Hepatic stellate cell (primary cell): Measurements from ENCODE around the gene GPR63.

Experiments
- DNase-seq: peaks from one replicate; pipeline ENCODE4 v3.0.0; 2011; ENCODE audit warnings: low spot score

GPR63 gene

DNA sequence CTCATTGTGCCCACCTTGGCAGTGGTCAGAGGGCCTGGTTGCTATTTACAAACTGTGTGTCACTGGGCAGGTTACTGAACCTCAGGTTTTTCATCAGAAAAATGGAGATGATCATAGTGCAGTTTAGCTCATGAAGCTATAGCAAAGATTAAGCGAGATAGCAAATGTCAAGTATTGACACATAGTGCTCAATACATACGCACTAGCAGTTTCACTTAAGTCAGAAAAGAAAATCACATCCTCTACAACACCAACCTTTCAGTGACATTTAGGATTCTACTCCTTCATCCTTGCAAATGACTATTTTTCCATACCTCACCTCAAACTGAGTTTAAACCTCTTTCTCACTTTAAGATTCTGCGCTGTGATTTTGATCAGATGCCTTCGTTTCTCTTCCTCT, 16.2 kb downstream of the GPR63 start:
- no peak for DNase-seq

DNA sequence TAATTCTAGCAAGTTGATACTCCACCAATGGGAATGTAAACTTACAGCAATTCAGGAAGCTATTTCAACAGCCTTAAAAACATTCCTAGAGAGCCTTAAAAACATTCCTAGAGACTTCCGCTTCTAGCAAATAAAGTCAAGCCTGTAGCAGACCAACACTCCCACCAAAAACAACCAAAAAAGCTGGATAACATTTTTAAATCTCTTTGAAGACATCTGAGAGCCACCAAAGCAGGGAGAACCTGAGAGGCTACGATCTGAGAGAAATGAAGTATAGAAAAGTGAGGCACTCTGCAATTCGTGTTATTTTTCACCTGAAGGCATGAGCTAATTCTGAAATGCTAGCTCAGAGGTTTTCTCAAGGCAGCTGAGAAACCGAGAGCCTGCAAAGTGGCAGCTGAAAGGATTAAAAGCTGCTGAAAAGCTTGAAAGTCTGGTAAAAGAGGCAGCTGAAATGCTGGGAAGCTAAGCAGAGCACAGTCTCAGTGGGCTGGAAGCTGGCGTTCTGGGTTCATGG, 20.9 kb downstream of the GPR63 start:
- DNase-seq = no peak

DNA sequence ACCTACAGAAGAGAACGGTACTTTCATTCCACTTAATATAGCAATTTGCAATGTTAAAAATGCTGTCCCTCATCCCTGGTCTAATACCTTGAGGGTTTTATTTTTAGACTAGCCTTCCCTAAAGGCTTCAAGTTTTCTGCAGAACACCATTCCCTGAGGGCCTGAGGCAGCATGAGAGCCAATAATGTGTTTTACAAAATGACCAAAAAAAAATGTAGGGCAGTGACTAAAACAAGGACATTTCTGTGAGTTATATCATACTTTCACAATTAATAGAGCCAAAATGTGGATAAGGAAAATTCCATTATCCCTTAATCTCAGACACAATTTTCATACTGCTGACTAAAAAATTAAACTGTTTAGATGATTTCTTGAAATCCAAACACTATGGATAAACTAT, 22.7 kb downstream of the GPR63 start:
- DNase-seq = no peak

DNA sequence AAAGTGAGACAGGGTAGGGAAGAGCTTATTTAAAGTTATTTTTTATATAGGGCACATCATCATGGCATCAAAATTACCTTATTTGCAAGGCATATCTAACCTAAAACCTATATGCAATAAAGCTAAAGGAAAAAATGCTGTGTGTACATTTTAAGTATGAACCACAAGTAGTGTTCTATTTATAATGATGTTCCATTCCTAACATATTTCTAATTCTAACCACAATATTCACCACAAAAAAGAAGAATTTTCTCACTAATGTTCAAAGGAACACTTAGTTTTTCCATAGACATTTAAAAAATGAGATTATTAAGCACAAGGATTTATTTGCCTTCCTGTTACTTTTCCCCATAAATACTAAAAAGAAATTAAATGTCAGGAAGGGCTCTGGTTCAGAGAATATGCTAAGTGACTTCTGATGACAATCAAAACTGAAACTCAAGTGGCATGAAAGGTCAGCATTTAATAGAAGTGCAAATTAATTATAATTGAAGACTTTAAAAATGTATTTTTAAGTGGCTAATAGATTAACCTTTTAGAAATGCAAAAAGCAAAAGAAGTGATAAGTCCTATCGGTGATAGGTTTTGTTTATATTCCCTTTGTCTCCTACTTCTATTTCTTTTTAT, 25.1 kb downstream of the GPR63 start:
- no peak for DNase-seq

DNA sequence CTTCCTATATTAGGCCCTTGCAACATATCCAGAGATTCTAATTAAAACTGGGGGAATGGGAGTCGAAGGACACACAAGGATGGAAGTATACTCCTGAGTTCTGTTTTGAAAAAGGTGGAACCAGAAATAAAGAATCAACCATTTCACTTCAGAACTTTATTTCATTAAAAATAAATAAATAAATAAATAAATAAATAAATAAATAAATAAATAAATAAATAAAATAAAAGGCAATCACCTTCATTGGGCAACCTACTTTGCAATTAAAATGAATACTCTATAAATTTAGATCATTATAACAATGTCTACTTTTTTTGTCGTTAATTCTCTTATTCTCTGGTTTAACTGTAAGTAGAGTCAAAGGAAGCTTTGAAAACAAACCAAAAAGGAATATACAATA, 25.6 kb downstream of the GPR63 start:
- DNase-seq = no peak

DNA sequence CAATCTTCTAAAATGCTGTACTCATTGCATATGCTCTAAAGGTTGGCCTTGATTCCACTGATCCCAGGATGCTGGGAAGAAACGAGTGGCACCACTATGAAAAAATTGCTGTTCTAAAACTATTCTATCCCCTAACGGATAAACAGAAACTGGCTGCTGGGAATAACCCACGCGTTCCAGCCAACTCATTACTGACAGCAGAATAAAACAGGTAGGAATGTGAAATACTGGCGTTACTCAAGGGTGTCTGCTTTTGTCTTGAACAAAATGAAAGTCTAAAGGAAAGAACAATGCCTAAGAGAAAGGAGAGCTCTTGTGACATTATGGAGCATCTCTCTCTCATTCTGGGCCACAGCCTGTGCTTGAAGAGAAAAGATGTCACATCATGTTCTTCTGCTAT, 26.1 kb downstream of the GPR63 start:
- DNase-seq = no peak

DNA sequence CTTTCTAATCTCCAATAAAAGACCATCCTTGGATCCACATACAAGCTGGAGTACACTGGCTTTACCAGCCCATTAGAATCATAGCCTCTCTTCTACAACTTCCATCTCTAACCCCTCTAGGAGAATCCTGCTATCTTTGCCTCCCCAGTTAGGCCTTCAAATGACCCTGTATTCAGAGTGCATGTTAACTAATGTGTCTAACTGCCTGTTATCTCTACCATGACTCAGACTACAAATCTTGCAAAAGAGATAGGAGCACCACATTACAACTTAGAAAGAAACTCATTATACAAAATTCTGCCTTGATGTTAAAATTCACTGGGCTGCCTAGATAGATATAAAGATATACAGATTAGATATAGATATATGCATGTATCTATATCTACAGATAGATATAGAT, 28.2 kb downstream of the GPR63 start:
- DNase-seq = no peak

DNA sequence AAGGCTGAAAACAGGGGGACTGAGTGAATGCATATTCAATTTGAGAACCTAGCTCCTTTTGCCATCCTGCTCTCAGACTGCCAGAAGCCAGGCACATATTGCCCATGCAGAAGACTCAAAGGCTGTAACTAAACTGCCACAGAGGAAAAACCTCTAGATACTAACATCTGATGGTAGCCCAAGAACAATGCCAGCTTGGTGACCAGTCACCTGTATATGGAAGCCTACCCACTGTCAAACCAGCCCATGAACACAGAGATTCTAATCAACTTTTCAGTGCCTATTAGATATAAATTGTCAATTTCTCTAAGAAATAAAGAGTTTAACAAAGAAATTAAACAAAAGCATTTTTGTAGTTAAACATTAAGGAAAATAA, 34.2 kb downstream of the GPR63 start:
- DNase-seq = no peak

DNA sequence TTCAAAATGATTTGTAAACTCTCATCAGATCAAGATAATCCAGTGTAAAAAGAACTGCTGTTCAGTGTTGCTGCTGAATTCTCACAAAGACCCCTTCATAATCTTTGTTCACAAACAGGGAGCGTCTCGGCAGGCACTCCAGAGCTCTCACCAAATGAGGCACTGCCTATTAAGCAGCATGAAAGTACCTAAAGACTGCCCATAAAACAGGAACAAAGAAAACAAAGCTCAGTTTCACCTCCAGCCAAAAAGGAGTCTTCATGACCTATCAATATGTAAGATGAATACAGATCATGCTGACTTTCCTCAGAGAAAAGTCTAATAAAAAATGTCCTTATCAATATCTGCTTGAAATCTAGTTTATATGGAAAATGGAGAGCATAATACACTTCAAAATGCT, 41.8 kb downstream of the GPR63 start:
- DNase-seq = no peak

DNA sequence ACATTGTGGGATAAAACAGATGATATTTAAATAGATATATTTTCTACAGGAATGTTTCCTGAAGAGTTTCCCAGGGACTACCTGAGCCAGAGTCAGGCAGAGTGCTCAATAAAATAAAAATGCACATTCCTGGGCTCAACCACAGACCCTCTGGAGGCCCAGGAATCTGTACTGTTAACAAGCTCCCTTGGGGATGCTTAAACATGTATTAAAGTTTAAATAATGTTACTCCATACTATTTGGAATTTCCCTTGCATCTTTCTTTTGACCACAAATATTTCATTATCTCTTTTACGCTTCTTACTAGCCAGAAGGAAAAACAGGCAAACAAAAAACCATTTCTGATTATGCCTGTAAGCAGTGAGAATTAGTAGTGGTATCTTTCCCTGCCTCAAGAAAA, 42.3 kb downstream of the GPR63 start:
- DNase-seq = no peak

DNA sequence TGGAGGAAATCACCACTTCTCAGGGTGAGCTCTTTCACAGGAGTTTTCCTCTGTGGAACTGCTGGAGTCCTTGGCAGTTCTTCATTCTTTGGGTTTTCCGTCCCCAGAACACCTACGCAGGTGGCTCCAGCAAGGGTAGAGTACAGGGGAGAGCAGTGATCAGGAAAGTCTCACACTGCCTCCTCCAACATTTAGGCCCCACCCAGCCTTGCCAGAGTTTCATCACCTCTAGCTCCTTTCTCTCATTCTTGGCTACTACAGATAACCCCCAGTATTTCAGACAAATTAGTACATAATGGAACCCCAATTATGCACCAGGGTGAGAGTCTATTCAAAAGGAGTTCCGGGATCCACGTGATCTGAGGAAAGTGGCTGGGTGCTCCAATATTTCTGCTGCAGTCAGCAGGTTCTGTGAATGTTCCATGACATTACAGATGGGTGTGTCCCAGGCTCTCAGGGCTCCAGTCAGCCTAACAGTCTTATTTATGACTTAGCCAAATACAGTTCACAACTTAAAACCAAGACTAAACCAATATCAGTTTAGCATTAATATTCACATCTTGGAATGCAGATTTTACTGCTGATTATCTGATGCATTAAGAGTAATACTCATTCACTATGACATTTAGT, 44.6 kb downstream of the GPR63 start:
- DNase-seq = no peak

DNA sequence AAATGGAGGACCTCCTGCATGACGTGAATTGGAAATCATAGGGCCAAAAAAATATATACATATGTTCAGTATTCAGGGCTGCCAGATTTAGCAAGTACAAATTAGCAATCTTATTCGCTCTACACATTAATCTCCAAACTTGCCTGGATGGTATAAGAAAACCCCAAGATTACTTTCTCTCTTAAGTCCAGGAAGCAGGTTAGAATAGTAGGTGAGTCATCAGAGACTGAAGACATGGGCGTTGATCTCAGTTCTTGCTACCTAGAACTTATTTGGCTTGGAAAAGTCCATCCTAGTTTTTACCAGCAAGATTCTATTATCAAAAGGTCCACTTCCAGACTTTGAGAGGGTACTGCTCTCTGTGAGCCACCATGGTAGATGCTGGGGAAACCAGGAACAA, 47.4 kb downstream of the GPR63 start:
- DNase-seq = no peak

DNA sequence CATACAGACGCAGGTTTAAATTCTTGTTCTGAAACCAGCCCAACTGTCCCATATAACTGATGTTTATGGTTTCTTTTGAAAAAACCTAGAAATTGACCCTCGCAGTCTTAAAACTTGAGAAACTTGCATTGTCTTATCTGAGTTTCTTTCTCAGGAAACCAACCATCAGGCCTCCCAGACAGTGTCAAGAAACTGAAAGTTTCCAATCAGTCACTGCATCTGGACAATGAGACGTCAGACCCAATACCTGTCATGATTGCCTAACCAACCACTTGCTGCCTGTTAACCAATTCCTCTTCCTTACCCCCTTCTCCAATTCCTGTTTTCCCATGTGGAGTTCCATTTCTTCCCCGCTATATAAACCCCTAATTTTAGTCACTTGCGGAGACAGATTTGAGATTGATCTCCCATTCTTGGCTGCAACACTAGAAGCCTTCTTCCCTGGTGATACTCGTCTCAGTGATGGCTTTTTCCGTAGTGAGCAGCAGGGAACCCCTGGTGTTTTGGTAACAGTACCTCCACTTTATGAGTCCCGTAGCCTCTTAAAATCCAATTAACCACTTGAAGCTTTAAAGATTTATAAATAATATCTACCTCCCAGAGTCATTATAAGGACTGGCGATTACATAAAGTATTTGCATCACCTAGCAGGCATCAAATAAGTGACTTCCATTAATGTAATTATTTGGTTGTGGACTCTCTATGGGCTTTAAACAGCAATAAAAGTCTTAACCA, 49.3 kb downstream of the GPR63 start:
- DNase-seq = no peak

DNA sequence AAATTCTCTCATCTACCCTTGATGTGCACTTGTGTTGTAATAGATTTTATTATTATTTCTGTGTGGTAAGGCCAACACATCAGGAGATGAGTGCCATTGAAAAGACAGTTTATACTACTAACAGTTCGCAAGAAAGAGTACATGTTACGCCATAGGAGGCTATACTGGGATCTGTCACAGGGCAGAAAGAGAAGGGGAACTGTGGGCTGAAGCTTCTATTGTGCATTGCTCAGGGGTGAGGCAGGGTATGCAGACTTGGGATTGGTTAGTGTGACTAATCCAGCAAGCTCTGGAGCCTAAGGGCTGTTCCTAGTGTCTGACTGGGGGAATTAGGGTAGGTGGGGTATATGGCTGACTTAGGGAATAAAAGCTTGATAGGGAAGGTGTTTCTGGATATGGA, 50.9 kb downstream of the GPR63 start:
- DNase-seq = no peak

DNA sequence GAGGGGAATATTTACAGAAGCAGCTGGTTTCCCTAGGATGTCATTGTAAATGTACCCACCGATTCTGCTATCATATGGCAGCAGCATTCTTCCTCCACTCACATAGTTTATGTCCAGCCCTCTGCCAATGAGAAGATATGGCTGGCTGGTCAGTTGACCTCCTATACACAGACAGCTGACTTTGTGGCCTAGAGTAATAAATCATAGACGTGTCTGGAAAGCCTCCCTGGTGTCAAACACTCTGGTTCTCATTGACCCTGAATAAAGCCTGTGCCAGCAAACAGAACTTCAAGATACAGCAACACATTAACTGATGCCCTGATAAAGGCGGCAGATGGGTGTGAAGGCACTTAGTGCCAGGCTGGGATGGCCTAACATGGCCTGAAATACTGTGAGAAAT, 52.6 kb downstream of the GPR63 start:
- DNase-seq = no peak

DNA sequence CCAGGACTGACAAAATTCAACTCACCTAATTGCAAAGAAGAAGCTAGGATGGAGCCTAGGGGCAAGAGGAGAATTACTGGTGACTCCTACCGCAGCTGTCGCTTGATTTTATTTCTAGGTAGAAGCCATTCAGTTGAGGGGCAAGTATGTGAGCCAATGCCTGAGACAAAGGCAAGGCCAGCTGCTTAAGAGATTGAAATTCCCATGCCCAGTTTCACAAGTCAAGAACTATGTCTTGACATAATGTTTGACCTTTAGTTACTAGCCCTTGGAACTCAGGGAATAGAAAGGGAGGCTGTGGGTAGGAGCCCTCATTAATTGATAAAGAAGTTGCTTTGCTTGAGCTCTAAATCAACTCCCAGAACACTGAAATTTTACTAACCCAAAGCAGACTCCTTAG, 54.0 kb downstream of the GPR63 start:
- DNase-seq = no peak

DNA sequence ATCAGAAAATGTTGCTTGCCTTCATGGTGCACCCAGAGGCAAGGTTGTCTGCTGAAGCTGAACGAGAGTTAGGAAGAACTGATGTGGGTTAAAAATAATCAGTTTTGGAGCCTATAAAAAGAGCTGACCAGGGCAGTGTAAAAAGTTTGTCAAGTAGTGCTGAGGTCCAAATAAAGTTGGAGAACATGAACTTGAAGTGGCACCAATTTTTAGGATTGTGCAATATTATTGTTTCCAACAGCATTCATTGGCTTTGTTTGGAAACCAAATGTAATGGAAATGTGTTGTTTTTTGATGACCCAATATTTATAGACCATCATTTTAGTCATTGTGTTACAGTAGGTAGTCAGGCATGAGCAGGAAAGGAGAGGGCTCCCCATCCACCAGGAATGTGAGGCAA, 55.7 kb downstream of the GPR63 start:
- DNase-seq = no peak

DNA sequence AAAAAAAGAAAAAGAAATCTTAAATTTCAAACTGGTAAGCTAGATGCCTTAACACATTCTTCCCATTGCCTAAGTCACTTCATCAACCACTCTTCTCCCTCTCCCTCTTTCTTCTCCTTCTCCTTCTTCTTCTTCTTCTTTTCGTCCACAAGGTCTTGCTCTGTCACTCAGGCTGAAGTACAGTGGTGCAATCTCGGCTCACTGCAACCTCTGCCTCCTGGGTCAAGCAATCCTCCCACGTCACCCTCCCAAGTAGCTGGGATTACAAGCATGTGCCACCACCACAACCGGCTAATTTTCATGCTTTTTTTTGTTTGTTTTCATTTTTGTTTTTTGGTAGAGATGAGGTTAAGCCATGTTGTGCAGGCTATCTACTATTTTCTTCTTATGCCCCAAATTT, 60.2 kb downstream of the GPR63 start:
- no peak for DNase-seq

DNA sequence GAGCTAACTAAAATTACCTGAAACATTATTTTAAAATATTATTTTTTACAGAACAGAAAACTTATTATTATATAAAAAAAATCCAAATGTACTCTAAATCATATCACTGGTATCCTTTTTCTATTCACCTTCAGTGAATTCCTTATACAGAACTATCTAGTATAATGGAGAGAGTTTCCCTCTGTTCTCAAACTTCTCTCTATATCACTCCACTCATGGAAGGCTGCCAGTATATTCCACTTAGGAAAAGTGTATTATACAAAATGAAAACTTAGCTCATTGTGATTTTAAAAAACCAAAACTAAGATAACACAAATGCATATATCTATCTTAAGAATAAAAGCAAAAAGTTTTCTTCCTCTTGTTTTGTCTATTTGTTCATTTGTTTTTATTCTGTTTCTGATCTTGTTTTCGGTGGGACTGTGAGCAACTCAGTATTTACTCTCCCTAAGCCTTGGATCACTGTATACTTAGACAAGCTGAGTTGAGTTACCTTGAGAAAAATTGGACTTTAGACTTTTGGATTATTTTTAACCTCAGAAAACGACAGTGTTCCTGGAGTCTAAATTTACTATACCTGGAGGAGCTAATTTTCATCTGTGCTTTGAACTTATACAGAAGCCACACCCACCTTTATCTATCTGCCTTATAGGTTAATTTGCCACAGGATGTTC, 61.4 kb downstream of the GPR63 start:
- no peak for DNase-seq

DNA sequence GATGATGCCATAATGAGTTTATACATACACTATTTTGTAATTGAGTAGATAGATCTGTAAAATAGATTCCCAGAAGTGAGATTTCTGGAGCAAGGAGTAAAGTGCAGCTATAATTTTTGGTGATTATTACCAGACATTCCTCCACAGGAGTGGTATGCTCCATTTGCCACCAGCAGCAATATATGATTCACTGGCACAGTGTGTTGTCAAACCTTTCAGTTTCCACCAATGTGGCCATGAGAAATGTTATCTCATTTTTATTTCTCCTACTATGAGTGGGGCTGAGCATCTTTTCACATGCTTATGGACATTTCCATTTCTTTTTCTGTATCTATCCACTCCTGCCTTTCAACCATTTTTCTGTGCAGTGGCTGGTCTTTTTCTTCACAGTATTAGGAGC, 70.5 kb downstream of the GPR63 start:
- DNase-seq = no peak

DNA sequence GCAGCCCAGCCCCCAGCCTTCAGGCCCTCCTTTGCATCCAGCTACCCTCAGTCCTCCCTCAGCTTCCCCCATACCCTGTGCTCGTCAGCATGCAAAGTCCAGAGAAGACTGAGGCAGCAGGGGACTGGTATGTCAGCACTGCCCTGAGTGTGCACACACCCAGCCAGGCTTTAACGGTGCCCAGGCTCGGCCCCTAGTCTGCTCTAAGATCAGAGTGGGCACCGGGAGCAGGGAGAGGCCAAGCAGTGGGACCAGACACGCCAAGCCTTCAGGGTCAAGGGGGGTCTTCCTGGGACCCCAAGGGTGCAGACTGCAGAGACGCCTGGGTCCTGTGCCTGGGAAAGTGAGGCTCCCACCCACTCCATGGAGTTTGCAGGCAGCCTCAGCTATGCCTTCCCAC, 74.7 kb downstream of the GPR63 start:
- DNase-seq = no peak

DNA sequence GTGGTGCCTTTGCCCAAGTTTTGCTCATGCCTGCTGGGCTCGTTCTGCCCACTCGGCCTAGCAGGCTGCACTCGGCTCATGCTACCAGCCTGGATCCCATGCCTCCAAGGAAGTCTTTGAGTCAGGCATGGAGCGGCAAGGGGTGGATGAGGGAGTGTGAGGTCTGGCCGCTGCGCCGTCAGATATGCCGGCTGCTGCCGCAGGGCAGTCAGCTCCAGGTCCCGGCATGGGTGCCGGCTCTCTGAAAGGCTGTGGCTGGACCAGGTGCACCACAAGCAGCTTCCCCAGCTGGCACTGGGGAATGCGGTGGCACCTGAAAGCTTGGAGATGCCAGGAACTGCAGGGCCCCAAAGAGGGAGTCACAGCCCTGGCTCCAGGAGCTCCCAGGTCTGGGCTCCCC, 75.5 kb downstream of the GPR63 start:
- DNase-seq = no peak

DNA sequence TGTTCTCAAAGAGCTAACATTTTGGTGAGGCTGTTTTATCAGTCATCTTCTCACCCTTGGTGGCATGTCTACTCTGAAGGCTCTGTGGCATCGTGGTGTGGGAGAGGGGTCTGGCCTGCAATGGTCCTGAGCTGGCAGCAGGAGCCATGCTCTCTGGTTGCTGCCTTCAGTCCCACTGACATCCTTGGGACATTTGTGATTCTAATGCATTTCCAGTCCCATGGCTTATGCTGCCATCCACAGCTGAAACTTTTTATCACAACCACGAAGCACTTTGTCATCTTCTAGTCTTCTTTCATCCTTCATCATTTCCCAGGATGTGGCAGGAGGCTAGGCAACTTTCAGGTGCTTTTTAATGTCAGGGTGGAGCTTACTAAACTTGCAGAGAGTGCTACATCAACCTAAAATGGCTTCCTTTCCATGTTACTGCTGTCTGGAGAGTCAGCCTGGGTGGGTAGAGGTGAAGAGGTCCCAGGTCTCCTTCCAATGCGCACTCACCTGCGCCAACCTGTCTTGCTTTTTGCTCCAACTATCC, 77.1 kb downstream of the GPR63 start:
- no peak for DNase-seq
